GM21576 (cell line): ENCODE data around the gene CD79A.

Experiments
- ATAC-seq: cut with Tn5 transposase; IDR thresholded peaks from one replicate; pipeline ENCODE4 v1.9.1; 2021; ENCODE audit warnings: mild to moderate bottlenecking, moderate library complexity; ENCODE audit not compliant: unreplicated experiment

The CD79A gene

DNA sequence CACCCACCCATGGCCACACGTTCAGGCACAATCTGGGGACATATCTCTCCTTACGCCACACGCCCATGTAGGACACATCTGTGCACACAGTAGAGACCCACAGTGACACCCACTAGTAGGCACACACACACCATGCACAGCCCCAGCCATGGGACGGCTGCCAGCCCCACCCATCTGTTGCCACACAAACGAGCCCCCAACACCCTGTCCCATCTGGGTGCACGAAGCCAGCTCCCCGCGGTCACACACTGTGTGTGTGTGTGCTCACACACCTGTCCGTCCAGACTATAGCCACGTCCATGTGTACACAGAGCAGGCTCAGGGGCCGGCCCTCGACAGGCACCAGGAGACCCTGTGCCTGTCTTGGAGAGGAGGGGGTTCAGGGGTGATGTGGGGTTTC is 40.6 kb downstream of the CD79A start:
- no peak for ATAC-seq

DNA sequence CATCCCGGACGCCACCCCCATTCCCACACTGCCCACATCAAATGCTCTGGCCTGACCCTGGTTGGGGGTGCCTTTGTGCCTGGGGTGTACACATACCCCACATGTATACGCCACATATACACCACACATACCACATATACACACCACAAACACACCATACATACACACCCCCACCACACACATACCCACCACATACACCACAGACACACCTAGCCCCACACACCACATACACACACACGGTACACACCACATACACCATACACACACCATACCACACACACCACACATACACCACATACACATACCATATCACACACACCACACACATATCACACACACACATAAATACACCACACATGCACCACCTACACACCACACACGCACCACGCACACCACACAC is 41.0 kb downstream of the CD79A start:
- no peak for ATAC-seq

DNA sequence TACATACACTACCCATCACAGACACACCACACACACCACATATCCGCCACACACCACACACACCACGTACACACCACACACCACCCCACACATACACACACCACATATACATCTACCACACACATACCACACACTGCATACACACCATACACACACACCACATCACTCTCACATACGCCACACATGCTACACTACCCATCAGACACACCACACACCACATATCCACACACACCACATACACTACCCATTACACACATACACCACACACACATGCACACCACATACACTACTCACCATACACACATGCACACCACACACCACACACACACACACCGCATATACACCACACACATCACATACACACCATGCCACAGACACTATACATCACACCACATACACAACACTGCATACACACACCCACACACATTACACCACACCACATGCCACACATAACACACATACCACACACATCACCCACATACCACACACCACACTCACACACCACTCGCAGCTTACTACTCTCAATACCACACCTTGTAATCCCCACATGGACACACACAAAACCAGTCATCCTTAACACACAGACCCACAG is 41.7 kb downstream of the CD79A start:
- ATAC-seq: no peak

DNA sequence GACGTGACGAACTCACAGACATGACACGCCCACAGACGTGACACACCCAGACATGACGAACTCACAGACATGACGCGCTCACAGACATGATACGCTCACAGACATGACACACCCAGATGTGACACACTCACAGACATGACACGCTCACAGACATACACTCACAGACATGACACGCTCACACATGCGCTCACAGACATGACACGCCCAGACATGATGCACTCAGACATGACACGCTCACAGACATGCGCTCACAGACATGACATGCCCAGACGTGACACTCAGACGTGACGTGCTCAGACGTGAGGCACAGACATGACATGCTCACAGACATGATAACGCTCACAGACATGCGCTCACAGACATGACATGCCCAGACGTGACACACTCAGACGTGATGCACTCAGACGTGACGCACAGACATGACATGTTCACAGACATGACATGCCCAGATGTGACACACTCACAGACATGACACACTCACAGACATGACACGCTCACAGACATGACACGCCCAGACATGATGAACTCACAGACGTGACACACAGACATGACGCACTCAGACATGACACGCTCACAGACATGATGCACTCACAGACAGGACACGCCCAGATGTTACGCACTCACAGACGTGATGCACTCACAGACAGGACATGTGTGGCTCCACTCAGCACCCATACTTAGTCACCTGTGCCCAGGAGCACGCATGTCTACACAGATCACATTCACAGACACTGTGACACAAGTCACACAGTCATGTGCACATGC is 43.1 kb downstream of the CD79A start:
- no peak for ATAC-seq

DNA sequence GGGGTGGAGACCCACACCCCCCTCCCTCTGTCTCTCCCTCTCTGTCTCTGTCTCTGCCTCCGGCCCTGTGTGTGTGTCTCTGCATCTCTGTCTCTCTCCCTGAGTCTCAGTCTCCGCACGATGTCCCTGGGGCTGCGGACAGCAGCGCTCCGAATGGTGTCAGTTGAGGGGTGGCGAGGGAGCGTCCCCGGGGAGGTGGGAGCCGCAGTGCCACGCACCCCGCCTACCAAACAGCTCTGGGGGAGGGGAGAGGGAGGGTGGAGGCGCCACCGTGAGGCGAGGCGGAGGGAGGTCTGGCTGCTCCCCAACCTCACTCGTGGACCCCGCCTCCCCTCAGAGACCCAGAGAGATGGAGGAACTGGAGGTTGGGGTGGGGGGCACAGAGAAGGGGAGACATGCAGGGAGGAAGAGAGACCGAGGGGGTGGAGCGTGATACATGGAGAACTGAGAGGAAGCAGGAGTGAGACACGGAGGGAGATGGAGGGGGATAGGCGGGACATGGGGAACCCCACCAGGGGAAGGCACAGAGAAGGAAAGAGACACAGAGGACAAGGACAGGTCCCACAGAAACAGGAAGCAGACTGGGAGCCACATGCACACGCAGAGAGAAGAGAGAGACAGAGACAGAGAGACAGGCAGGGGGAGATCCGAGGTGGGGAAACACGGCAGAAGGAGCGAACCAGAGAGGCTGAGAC is 44.0 kb downstream of the CD79A start:
- no peak for ATAC-seq

DNA sequence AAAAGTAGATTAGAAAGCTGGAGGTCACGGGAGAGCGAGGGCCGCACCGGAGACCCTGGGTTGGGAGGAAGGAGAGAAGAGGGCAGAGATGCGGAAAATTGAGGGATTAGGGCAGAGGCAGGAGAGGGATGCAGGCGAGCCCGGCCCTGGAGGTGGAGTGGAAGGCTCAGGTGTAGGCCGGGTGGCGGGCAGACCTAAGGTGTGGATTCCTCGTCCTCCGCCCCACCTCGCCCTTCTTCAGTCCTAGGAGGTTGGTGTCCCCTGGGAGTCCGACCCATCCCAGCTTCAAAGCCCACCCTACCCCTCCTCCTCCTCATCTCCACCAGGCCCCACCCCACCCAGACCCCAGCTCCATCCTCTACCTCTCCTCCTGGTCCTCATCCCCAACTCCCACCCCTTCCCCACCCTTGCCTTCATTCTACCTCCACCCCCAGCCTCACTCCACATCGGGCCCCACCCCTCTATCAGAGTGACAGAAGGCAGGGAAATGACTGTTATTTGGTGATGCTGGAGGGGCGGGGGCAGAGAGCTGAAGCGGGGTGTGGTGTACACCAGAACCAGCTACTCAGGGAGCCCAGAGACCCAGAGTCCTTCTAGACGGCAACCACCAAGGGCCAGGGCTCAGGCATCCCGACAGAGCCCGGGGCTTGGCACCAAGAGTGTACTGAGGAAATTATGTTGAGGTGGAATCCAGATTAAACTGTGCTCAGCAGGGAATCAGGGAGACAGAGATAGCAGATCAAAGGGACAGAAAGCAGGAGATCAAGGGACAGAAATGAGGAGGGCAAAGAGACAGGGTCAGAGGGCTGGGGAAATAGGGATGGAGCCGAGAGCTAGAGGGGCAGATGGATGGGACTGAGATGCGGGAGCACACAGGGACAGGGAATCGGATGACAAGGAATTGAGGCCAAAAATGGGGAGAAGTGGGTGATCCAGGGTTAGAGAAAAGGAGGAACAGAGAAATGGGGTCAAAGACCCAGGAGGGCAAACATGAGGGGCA is 44.8 kb downstream of the CD79A start:
- ATAC-seq: no peak

DNA sequence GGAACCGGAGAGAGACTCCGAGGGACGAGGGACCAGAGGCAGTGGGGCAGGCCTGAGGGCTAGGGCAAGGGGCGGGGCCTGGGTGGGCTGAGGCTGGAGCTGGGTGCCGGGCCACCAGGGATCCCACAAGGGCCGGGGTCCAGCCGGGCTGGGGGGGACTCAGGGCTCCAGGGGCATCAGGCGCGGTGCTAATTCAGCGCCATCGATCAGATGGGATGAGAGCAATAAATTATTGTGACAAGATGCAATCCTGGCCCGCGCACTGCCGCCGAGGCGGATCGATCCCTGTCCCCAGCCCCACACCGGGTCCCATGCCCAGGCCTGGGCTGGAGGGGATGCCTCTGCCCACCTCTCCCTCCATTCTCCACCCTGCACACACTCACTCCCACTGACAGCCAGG is 45.5 kb downstream of the CD79A start:
- ATAC-seq: no peak

DNA sequence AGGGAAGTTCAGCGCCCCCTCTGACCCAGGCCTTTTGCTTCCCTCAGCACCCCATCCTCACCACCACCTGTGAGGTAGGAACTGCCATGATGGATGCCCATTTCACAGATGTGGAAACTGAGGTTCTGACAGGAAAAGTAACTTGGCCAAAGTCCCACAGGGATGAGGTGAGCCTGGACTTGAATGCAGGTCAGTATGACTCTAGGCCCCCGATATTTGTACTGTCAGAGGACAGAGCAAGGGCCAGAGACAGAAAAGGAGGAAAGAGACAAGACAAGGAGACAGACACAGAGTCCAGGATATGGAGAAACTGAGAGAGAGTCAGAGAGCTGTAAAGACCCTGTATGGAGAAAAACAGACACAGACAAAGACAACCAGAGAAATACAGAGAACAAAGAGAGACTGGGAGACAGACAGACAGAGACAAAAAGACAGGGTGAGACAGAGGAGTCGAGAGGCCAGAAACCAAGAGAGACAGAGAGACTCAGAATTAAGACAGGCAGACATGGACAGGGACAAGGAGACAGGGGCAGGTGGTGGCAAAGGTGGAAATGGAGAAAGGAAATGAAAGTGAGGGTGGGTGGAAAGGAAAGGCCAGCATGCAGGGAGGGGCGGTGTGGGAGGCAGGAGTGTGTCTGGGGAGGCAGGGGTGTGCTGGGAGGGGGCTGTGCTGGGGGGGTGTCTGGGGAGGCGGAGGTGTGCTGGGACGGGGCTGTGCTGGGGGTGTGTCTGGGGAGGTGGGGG is 46.1 kb downstream of the CD79A start:
- ATAC-seq: no peak

DNA sequence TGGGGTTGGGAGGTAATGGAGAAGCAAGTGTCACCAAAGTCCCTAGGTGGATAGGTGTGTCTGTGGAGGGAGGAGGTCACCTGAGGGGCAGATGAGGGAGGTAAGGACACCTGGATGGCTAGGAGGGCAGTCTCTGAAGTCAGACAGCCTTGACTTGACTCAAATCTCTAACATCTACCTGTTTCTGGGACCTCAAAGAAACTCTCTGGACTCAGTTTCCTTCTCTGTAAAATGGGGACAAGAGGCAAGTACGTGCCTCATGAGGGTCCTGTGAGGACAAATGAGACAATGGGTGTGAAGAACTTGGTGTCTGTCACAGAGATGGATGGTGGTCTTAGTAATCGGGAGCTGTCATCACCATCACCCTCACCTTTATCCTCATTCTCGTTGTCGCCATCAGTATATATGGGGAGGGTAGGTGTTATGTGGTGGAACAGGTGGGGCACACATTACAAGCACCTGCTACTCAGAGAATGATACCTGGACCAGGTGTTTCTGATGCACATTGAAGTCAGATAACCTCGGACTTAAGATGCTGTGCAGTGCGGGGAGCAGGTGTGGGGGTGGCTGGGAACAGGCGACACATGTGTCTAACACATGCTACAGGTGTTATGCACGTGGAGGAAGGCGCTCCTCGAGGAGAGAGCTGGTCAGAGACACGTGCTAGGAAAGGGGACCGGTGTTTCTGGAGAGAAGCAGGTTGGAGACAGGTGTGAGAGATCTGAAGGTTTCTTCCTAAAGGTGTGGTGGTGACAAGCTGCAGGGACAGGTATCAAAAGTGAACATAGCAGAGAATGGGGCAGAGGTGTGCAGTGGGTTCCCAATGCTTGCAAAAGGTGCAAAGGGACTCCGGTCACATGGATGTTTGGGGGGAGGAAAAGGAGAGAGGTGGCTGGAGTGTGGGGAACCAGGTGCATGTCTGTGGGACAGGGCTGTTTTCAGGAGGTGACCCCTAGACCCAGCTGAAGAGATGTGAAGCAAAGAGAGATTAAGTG is 47.4 kb downstream of the CD79A start:
- no peak for ATAC-seq

DNA sequence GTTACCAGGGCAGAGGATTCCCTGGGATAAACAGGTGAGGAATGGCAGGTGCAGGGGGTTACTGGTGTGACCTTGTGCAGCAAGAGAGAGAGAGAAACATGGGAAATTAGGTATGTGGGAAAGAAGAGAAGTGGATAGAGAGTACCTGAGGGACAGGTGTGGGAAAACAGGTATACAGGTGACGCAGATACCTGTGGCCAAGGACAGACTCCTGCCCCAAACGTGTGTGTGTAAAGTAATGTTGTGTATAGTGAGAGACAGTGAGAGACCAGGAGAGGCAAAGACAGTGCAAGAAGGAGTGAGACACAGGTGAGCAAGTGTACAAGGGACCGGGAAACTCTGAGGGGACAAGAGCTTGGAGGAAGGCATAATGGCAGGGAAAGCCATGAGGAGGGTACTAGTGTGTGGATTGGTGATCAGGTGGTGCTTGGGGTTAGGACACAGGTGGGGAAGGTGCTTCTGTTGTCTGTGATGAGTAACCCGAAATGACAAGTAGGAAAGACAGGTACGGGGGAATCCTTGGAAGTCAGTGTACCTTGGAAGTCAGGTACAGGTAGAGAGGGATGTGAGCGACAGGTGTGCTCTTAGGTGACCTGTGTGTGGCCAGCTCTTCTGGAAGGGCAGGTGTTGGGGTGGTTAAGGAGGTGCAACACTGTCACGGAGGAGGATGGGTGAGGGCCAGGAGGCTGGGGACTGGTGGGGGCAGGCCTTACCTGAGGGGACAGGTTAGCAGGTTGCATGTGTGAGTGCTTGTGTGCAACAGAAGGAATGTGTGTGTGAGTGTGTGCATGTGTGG is 48.3 kb downstream of the CD79A start:
- ATAC-seq: no peak

DNA sequence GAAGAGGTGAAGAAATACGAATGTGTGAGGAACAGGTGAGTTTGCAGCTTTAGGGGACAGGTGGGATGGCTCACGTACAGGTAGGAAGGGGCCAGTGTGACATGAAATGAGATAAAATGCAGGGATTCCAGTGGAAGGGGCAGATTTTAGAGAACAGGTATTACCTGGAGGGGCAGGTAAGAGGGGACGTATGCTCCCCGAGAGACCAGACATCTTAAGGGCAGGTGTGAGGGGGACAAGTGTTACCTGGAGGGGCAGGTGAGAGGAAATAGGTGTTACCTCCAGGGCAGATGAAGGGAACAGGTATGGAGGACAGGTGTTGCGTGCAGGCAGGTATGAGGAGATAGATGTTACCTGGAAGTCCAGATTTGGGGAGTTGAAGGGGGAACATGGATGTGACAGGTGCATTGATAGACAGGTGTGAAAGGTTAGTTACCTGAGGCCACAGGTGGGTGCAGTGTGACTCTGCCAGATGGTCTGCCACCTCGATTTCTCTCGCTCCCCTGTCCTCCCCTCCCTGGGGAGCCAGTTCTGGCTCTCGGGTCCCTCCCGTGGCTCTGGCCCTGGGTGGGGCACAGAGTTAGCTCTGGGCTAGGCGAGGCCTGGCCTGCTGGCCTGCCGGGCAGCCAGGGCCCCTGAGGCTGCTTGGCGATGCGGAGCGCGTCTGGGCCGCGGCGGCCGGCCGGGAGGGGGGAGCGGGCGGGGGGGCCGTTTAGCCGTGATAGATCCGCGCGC is 49.1 kb downstream of the CD79A start:
- ATAC-seq: no peak

DNA sequence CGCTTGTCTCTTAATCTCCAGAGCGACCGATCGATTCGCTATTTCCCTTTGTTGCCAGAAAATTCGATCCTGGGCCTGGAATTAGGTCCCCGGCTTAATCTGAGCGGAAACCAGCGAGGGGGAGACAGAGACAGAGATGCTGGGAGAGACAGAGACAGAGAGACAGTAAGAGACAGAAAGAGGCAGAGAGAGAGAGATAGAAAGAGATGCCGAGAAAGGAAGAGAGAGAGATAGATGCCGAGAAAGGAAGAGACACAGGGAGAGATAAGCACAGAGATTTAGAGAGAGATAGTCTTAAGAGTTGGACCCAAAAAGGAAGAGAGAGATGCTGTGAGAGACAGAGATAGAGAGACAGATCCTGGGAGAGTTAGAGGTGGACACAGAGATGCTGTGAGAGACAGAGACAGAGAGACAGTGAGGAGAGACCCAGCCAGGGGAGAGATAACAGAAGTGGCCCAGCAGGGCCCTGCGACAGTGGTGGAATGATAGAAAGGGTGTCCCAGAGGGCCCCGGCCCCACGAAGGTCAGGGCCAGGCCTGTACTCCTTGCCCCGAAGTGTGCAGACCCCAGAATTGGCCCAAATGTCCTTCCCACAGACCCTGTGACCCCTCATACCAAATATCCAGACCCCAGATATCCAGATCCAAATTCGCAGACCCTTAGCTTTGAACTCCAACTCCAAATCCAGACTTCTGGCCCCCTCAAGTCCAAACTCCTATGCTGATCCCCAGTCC is 49.9 kb downstream of the CD79A start:
- no peak for ATAC-seq

DNA sequence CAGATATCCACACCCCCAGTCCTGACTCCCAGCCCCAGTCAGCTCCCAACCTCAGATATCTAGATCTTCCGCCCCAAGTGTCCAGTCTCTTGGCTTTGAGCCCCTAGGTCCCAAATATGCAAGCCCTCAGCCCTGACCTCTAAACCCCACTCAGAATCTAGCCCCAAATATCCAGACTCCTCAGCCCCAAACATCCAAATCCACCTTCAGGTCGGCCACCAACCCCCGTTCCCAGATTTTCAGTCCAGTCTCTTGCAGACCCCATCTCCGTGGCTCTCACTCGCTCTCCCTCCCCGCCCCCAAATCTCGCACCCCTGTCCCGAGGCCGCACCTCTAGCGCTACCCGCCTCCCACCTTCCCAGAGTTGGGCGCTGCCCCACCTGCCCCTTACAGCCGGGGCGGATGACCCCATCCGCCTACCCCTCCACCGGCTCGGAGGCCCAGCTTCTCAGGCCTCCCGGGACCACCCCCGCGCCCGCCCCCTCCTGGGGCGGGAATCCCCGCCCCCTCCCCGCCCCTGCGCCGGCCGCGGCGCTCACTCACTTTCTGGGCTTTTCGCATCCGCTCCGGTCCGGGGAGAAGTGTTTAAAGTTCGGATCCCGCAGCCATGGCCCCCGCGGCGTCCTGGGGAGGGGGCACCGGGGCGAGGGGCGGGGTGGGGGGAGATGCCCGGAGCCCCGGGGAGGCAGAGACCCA is 50.6 kb downstream of the CD79A start:
- no peak for ATAC-seq

DNA sequence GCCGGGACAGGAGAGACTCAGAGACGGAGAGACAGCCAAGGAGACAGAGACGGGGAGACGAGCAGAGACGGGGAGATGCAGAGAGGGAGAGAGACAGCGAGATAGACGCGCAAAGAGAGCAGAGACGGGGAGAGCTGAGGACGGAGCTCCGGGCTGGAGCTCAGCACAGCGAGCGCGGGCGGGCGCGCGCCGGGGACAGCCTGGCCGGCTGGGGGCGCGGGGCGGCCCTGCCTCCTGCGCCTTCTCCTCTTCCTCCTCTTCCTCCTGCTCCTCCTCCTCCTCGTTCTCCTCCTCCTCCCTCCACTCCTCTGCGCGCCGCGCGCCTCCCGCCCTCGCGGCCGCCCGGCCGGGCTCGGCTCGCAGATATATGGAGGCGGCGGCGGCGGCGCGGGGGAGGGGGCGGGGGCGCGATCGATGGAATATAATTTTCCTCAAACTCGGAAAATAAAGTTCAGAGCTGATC is 51.2 kb downstream of the CD79A start, which contains the start of gene ERFL:
ERFL (minus strand) TSS at position 229 of the 463 bp plus-strand sequence. CDS start 15,530 bp downstream, outside the sequence.
- ATAC-seq: no peak

DNA sequence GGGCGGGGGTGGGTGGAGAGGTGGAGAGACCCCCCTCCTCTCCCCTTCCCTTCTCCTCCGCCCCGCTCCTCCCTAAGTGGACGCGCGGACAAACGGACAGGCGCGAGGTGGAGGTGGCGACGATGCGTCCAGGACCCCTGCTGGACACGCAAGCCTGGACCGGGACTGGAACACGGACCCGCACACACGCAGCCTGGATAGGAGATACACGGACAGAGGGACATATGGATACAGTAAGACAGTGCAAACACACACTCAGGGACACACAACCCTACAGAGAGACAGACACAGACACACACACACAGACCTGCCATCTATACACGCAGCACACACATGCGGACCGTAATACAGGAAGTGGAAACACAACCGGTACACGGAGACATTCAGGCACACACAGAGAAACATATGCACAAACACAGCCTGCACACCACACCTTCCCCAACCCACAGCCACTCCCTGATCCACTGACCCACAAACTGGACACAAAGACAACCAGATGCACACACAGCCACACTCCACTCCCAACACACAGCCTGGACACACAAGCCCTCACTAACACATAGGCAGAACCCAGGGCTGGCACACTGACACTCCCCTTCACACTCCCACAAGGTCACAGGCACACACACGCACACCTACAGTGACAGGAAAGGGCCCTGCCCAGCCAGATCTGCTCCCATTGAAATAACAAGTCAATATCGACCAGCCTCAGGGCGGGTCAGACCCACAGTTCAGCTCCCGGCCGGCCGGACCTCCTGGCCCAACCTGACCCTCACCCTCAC is 51.9 kb downstream of the CD79A start:
- ATAC-seq: no peak
